Measurements from ENCODE around the gene OR5K2. TPM values are rescaled to one million over a fixed set of nuclear protein-coding genes. Genes with fewer than 3 reads are reported as not detected.

The OR5K2 gene
- polyA plus RNA-seq, 1 donor from 2014 or later = not detected

- H3K4me2 ChIP-seq (ENCODE audit: low read length) = no peak within 1 kb of the TSS
- H3K4me3 ChIP-seq (ENCODE audit: low read length) = no peak within 1 kb of the TSS
- peaks cover 3% of the 10 kb centered on the region for H3K9me3 ChIP-seq (ENCODE audit: low read length)
- H3F3A ChIP-seq (ENCODE audit: insufficient read depth, low read length, poor library complexity, severe bottlenecking) = no peaks in the 10 kb centered on the region
- no peaks in the 10 kb centered on the region for H3K9me2 ChIP-seq (ENCODE audit: insufficient read depth, low read length)
- H2AFZ ChIP-seq (ENCODE audit: low read depth, low read length) = no peak within 1 kb of the TSS
- H3K9ac ChIP-seq (ENCODE audit: low read length) = no peak within 1 kb of the TSS
- H3K36me3 ChIP-seq (ENCODE audit: insufficient read depth, low read length) = no peaks in the 10 kb centered on the region
- H3K27ac ChIP-seq (ENCODE audit: low read length) = no peak within 1 kb of the TSS
- H3K27me3 ChIP-seq (ENCODE audit: insufficient read depth, low read depth, low read length) = no peaks in the 10 kb centered on the region
- H3K79me2 ChIP-seq (replicated peaks; ENCODE audit: insufficient read depth, low read length) = no peaks in the 10 kb centered on the region
- no peak for TF ChIP-seq TAF1 (IDR thresholded peaks at IDR 0.05; ENCODE audit: low read depth)
- TF ChIP-seq CTCF (IDR thresholded peaks at IDR 0.05; ENCODE audit: poor library complexity, severe bottlenecking) = no peak
- no peak for TF ChIP-seq RAD21 (conservative IDR thresholded peaks at IDR 0.05)
- no peak for TF ChIP-seq SMC3 (conservative IDR thresholded peaks at IDR 0.05; ENCODE audit: poor library complexity)
- no peak for TF ChIP-seq EZH2 (IDR thresholded peaks at IDR 0.05; ENCODE audit: borderline replicate concordance, insufficient read depth, low read length, poor library complexity, severe bottlenecking)
- no peak for TF ChIP-seq EP300 (conservative IDR thresholded peaks at IDR 0.05; ENCODE audit: poor library complexity, severe bottlenecking)
- TF ChIP-seq REST (IDR thresholded peaks at IDR 0.05; ENCODE audit: borderline replicate concordance) = no peak
- TF ChIP-seq MXI1 (conservative IDR thresholded peaks at IDR 0.05; ENCODE audit: poor library complexity, severe bottlenecking) = no peak
- no peak for TF ChIP-seq POLR2AphosphoS5 (IDR thresholded peaks at IDR 0.05)
- H4K20me1 ChIP-seq (ENCODE audit: insufficient read depth) = no peaks in the 10 kb centered on the region
Measured at GRCh38 chr3:98462901-98463300, 34.6 kb upstream of the OR5K2 start, which contains the start of gene OR5K1. TSS of gene OR5K1 (plus strand) at chr3:98463201. CDS start at chr3:98469577, 6,376 bp downstream.

DNA sequence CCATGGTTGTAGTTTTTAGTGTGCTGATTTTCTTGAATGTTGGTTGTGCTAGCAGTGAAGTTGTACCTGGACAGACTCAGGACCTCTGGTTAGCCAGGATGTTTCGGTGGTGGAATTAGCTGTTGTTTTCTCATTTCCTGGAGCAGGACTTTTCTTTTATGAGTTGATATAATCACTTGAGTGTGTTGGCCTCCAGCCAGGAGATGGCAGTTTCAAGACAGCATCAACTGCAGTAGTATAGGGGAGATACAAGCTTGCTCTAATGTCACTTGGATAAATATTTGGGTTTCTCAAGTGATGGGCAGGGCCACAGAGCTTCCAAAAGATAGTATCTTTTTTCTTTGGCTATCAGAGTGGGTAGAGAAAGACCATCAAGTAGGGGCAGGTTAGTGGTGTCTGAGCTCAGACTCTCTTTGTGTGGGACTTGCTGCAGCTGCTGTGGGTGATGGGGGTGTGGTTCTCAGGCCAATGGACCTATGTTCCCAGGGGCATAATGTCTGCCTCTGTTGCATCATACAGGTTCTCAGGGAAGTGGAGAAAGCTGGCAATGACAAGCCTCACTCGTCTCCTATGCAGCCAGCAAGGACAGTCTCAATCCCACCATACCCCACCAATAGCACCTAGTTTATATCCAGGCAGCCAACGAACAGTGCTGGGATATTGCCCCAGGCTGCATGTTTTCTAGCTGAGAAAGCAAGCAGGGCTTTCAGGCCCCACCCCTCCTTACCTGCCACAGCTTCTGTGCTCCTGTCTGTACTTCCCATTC, 14.6 kb upstream of the OR5K2 start:
- Histone ChIP-seq H3K9ac (ENCODE audit: low read length) (no peak overlapping the region), H4K20me1 (ENCODE audit: insufficient read depth) (no peaks in the 10 kb centered on the region), H3K36me3 (ENCODE audit: insufficient read depth, low read length) (no peaks in the 10 kb centered on the region), H3K27me3 (ENCODE audit: insufficient read depth, low read depth, low read length) (no peaks in the 10 kb centered on the region), H2AFZ (ENCODE audit: low read depth, low read length) (no peak overlapping the region), H3K4me3 (ENCODE audit: low read length) (no peak overlapping the region), H3F3A (ENCODE audit: insufficient read depth, low read length, poor library complexity, severe bottlenecking) (no peaks in the 10 kb centered on the region), H3K79me2 (replicated peaks; ENCODE audit: insufficient read depth, low read length) (no peaks in the 10 kb centered on the region), H3K9me2 (ENCODE audit: insufficient read depth, low read length) (no peaks in the 10 kb centered on the region), H3K27ac (ENCODE audit: low read length) (no peak overlapping the region), H3K4me2 (ENCODE audit: low read length) (no peak overlapping the region), H3K9me3 (ENCODE audit: low read length) (no peaks in the 10 kb centered on the region)
- TF ChIP-seq RAD21 (conservative IDR thresholded peaks at IDR 0.05) (no peak), EZH2 (IDR thresholded peaks at IDR 0.05; ENCODE audit: borderline replicate concordance, insufficient read depth, low read length, poor library complexity, severe bottlenecking) (no peak), CTCF (IDR thresholded peaks at IDR 0.05; ENCODE audit: poor library complexity, severe bottlenecking) (no peak), TAF1 (IDR thresholded peaks at IDR 0.05; ENCODE audit: low read depth) (no peak), POLR2AphosphoS5 (IDR thresholded peaks at IDR 0.05) (no peak), SMC3 (conservative IDR thresholded peaks at IDR 0.05; ENCODE audit: poor library complexity) (no peak), EP300 (conservative IDR thresholded peaks at IDR 0.05; ENCODE audit: poor library complexity, severe bottlenecking) (no peak)
